GM12873 (cell line): Measurements from ENCODE around the gene TRPM1.

Source experiments
- CTCF ChIP-seq: IDR thresholded peaks from 2 replicates; pipeline ENCODE4 v1.5.1; 2012; ENCODE audit warnings: low read depth, mild to moderate bottlenecking, moderate library complexity, low read length, control low read depth; ENCODE audit not compliant: insufficient read depth; ENCODE audit errors: missing control alignments

TRPM1 gene

GRCh38 chr15:31036783-31037182, 64.7 kb downstream of the TRPM1 start:
- TF ChIP-seq CTCF = no peak

GRCh38 chr15:31035610-31036009, 65.9 kb downstream of the TRPM1 start:
- TF ChIP-seq CTCF = no peak

- TF ChIP-seq CTCF = no peak
Observed at GRCh38 chr15:31034152-31034551, 67.4 kb downstream of the TRPM1 start.

GRCh38 chr15:31032961-31033371, 68.6 kb downstream of the TRPM1 start:
- no peak for TF ChIP-seq CTCF

GRCh38 chr15:31031471-31032067, 70.0 kb downstream of the TRPM1 start:
- TF ChIP-seq CTCF = no peak

- no peak for TF ChIP-seq CTCF
Observed at GRCh38 chr15:31027910-31028578, 73.5 kb downstream of the TRPM1 start.

GRCh38 chr15:31025996-31026395, 75.5 kb downstream of the TRPM1 start:
- no peak for TF ChIP-seq CTCF
